Breast epithelium (tissue), 3 donors: ENCODE data around the gene CFL2.

Experiments used
- POLR2A ChIP-seq: fragments of 450-650 bp; IDR thresholded peaks from one replicate; pipeline ENCODE4 v1.6.1; 2016; ENCODE audit warnings: antibody characterized with exemption, mild to moderate bottlenecking, moderate library complexity
- POLR2AphosphoS5 ChIP-seq, 3 donors: sonication (generic); formaldehyde crosslinking; IDR thresholded peaks; one replicate each; pipeline ENCODE4 v1.6.1; 2017; ENCODE audit warnings: antibody characterized with exemption in 3 of 3
- TF ChIP-seq, protein P1 (sequence below), 3 donors: fragments of 450-650 bp; IDR thresholded peaks; one replicate each; pipeline ENCODE4 v1.5.1; 2016 to 2017; ENCODE audit warnings: antibody characterized with exemption in 3 of 3, mild to moderate bottlenecking in 3 of 3, moderate library complexity in 3 of 3

DNA sequence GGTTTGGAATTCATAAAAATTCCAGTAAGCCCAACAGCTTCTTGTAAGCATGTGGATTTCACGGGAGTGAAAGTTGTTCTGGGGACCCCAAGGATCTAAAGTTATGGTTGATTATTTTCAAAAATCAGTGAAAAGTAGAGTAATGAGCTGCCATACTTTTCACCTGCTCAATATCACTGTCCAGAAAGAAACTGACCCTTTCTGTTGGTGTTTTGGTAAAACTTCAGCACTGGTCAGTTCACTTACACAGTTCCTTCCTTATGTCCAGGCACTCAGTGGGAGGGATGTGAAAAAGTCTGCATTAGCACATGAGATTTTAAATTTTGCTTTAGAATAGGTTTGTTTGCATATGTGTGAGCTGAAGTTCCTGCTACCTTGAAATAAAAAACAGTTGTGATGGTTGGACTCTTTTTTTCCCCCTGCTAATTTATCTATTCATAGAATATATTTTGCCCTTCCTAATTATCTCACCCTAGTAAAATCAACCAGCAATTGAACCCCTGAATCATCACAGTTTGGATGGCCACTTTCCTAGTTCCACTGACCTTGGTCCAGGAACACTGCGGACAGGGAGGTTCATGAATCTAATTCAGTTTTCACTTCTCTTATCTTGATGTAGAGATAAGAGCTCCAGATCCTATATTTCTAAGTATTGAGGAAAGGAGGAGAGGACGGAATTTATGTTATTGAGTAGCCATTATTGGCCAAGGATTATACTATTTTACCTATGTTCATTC, 25.8 kb downstream of the CFL2 start:
- no peak for TF ChIP-seq POLR2A
- TF ChIP-seq, protein P1, sequence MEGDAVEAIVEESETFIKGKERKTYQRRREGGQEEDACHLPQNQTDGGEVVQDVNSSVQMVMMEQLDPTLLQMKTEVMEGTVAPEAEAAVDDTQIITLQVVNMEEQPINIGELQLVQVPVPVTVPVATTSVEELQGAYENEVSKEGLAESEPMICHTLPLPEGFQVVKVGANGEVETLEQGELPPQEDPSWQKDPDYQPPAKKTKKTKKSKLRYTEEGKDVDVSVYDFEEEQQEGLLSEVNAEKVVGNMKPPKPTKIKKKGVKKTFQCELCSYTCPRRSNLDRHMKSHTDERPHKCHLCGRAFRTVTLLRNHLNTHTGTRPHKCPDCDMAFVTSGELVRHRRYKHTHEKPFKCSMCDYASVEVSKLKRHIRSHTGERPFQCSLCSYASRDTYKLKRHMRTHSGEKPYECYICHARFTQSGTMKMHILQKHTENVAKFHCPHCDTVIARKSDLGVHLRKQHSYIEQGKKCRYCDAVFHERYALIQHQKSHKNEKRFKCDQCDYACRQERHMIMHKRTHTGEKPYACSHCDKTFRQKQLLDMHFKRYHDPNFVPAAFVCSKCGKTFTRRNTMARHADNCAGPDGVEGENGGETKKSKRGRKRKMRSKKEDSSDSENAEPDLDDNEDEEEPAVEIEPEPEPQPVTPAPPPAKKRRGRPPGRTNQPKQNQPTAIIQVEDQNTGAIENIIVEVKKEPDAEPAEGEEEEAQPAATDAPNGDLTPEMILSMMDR (IDR thresholded peaks at IDR 0.05) = no peak
- TF ChIP-seq POLR2AphosphoS5 (IDR thresholded peaks at IDR 0.05) = no peak
